WI38 (cell line): ENCODE data around the gene OR8D2.

ENCODE experiments used
- H3K4me3 ChIP-seq: 2 replicates; pipeline ENCODE4 v1.5.1; 2011; ENCODE audit warnings: low read depth, mild to moderate bottlenecking, control low read depth, low read length
- CTCF ChIP-seq: IDR thresholded peaks from 2 replicates; pipeline ENCODE4 v1.5.1; 2012; ENCODE audit warnings: low read depth, mild to moderate bottlenecking, control low read depth, low read length

Gene OR8D2

GRCh38 chr11:124329787-124330478 lies 9.9 kb upstream of the OR8D2 start:
- H3K4me3 ChIP-seq: no peak overlapping the region
- no peak for TF ChIP-seq CTCF

GRCh38 chr11:124327775-124328174 lies 7.8 kb upstream of the OR8D2 start:
- H3K4me3 ChIP-seq: no peak overlapping the region
- TF ChIP-seq CTCF: no peak

GRCh38 chr11:124322356-124322755 lies 2.4 kb upstream of the OR8D2 start:
- no peak overlapping the region for H3K4me3 ChIP-seq
- TF ChIP-seq CTCF: no peak

GRCh38 chr11:124315052-124315451 lies 4.9 kb downstream of the OR8D2 start:
- no peak for TF ChIP-seq CTCF
- no peak overlapping the region for H3K4me3 ChIP-seq

GRCh38 chr11:124313849-124314248 lies 6.1 kb downstream of the OR8D2 start, which contains the start of gene OR8D1:
Gene OR8D1, minus strand, starts transcription at chr11:124313949. Its CDS starts 3,183 bp downstream, at chr11:124310766.
- no peak for TF ChIP-seq CTCF
- no peak within 1 kb of the TSS for H3K4me3 ChIP-seq

GRCh38 chr11:124313131-124313530 lies 6.9 kb downstream of the OR8D2 start:
- no peak for TF ChIP-seq CTCF
- no peak overlapping the region for H3K4me3 ChIP-seq

- TF ChIP-seq CTCF: no peak
- H3K4me3 ChIP-seq: no peak overlapping the region
These were observed 8.3 kb downstream of the OR8D2 start for GRCh38 chr11:124311670-124312069.
